Spleen (tissue), 11 donors: Measurements from ENCODE around the gene ZBTB7C. TPM values are rescaled to one million over a fixed set of nuclear protein-coding genes. Genes with fewer than 3 reads are reported as not detected.
A peak's percentile ranks its signal among the peaks of the same experiment; 100 is the strongest.

Experiments
- DNase-seq: peaks from one replicate; pipeline ENCODE4 v3.0.0-alpha.2; 2020
- H3K27ac ChIP-seq, 8 donors: fragments of 200-600 bp; sonication (generic) in 7 of 8; 1 replicate in 4 of 8; 2 replicates in 4 of 8; pipeline versions ENCODE4 v1.5.0 to v1.8.0; 2016 to 2021; ENCODE audit warnings: inconsistent platforms in 4 of 8, mild to moderate bottlenecking in 4 of 8, moderate library complexity in 1 of 8
- H3K27me3 ChIP-seq, 7 donors: fragments of 200-600 bp; sonication (generic) in 6 of 7; replicated peaks in 1 of 7; 1 replicate in 4 of 7; 2 replicates in 3 of 7; pipeline versions ENCODE4 v1.5.0 to v1.8.0; 2016 to 2021; ENCODE audit warnings: inconsistent platforms in 3 of 7, mild to moderate bottlenecking in 1 of 7
- H3K36me3 ChIP-seq, 6 donors: fragments of 200-600 bp; sonication (generic) in 5 of 6; 1 replicate in 4 of 6; 2 replicates in 2 of 6; pipeline versions ENCODE4 v1.5.0 to v1.8.0; 2016 to 2021; ENCODE audit warnings: inconsistent platforms in 2 of 6
- H3K4me1 ChIP-seq, 6 donors: fragments of 200-600 bp; sonication (generic) in 5 of 6; 1 replicate in 3 of 6; 2 replicates in 3 of 6; pipeline versions ENCODE4 v1.5.0 to v1.8.0; 2016 to 2021; ENCODE audit warnings: inconsistent platforms in 3 of 6
- H3K4me3 ChIP-seq, 8 donors: fragments of 200-600 bp; sonication (generic) in 7 of 8; 1 replicate in 4 of 8; 2 replicates in 4 of 8; pipeline versions ENCODE4 v1.5.0 to v1.8.0; 2016 to 2021; ENCODE audit warnings: inconsistent platforms in 4 of 8, mild to moderate bottlenecking in 4 of 8, moderate library complexity in 2 of 8
- H3K9me3 ChIP-seq, 8 donors: fragments of 200-600 bp; sonication (generic) in 7 of 8; 1 replicate in 4 of 8; 2 replicates in 4 of 8; pipeline versions ENCODE4 v1.5.0 to v1.8.0; 2016 to 2021; ENCODE audit warnings: inconsistent platforms in 4 of 8
- CTCF ChIP-seq, 11 experiments: fragments of 200-600 bp in 7 of 11; fragments of 450-650 bp in 4 of 11; sonication (generic) in 4 of 11; IDR thresholded peaks in 8 of 11; conservative IDR thresholded peaks in 3 of 11; 1 replicate in 7 of 11; 2 replicates in 4 of 11; pipeline versions ENCODE4 v1.4.0 to v1.8.0; 2016 to 2021; ENCODE audit warnings: antibody characterized with exemption in 11 of 11, inconsistent platforms in 4 of 11, mild to moderate bottlenecking in 1 of 11
- POLR2A ChIP-seq, 3 donors: fragments of 450-650 bp; IDR thresholded peaks; one replicate each; pipeline ENCODE4 v1.5.1; 2017; ENCODE audit warnings: antibody characterized with exemption in 3 of 3, mild to moderate bottlenecking in 1 of 3
- POLR2AphosphoS5 ChIP-seq, 3 donors: sonication (generic); formaldehyde crosslinking; IDR thresholded peaks; one replicate each; pipeline ENCODE4 v1.5.1; 2017; ENCODE audit warnings: antibody characterized with exemption in 3 of 3
- WGBS, 5 donors: extraction: QIAGEN DNeasy Blood & Tissue Kit in 3 of 5; methylation state at CpG; one replicate each; pipeline versions ENCODE4 v1.1.5 to v1.1.7; 2013 to 2018; 5-methylcytosine and 5-hydroxymethylcytosine counted together
- intact Hi-C: fragments of 100-400 bp; cut with DNase I; formaldehyde crosslinking; loops from one replicate; pipeline ENCODE4 v1.15.0; 2023; ENCODE audit warnings: low total_unique reads
- polyA plus RNA-seq, 3 donors: library from polyadenylated mRNA; stranded (reverse); fragments of 200-250 nt; gene quantifications; one replicate each; pipeline ENCODE4 v1.2.1, GENCODE V29; 2013
- total RNA-seq, 7 donors: library from RNA; depleted of rRNA in 3 of 7; stranded (reverse); fragments of >200 nt in 3 of 7; fragmentation: NEBNext Ultra II Directional in 4 of 7; extraction: Animal tissue kit (Norgen Biotek cat#: 25700) in 4 of 7; gene quantifications; one replicate each; pipeline versions ENCODE4 v1.1.0 to v1.2.1, GENCODE V29; 2016 to 2021
- donor health status: healthy with polysubstance abuse.
- donor health status: DM: no; HTN: no; CAD: no; lungs with moderate emphysema.
- donor health status: DM: no; HTN: no; CAD: no.
- donor health status: Bipolar disorder and iron deficiency.
- donor health status: healthy.
- donor health status: DM: no; HTN: no; CAD: no.
- donor health status: DM: yes; HTN: yes; CAD: no.

Gene ZBTB7C
- total and polyA plus RNA-seq, 10 donors, result 1.00 to 64.2 (median 18.8) TPM

- H3K4me1 ChIP-seq, result peaks cover 4 to 58% (median 13%) of the 10 kb centered on the region in 6 donors
- no peak for TF ChIP-seq POLR2A (IDR thresholded peaks at IDR 0.05)
- TF ChIP-seq CTCF (IDR thresholded peaks at IDR 0.05 in 8 of 11, conservative IDR thresholded peaks at IDR 0.05 in 3 of 11), result no peak
- no peak for TF ChIP-seq POLR2AphosphoS5 (IDR thresholded peaks at IDR 0.05)
- DNase-seq, result peak; percentile 77
- peak overlapping the region in 3 of 8 donors; percentile 42 to 54 (median 48) for H3K27ac ChIP-seq
- intact Hi-C loops, result no loop called here
- no peaks in the 10 kb centered on the region for H3K36me3 ChIP-seq
- 23 to 41% (median 31%) methylated on average over 4 to 6 of the region's 6 CpGs for WGBS, 5 donors
- H3K9me3 ChIP-seq, result no peaks in the 10 kb centered on the region
- no peak overlapping the region for H3K4me3 ChIP-seq
- no peaks in the 10 kb centered on the region for H3K27me3 ChIP-seq
These were observed 108.7 kb downstream of the ZBTB7C start for GRCh38 chr18:48300463-48300961.

- no peak for DNase-seq
- WGBS, 5 donors, result 84 to 95% (median 85%) methylated on average over 4 of the region's 4 CpGs
- TF ChIP-seq POLR2A (IDR thresholded peaks at IDR 0.05) (no peak), CTCF (IDR thresholded peaks at IDR 0.05 in 8 of 11, conservative IDR thresholded peaks at IDR 0.05 in 3 of 11) (no peak), POLR2AphosphoS5 (IDR thresholded peaks at IDR 0.05) (no peak)
- no peak overlapping the region for H3K4me3 ChIP-seq
- no peaks in the 10 kb centered on the region for H3K27me3 ChIP-seq
- intact Hi-C loops, result no loop called here
- no peak overlapping the region for H3K27ac ChIP-seq
- no peaks in the 10 kb centered on the region for H3K36me3 ChIP-seq
- peaks cover 4 to 54% (median 21%) of the 10 kb centered on the region in 6 donors for H3K4me1 ChIP-seq
- no peaks in the 10 kb centered on the region for H3K9me3 ChIP-seq
These were observed 112.0 kb downstream of the ZBTB7C start for GRCh38 chr18:48297139-48297538.

GRCh38 chr18:48296581-48296980 lies 112.6 kb downstream of the ZBTB7C start:
- no peak overlapping the region for H3K27ac ChIP-seq
- no peaks in the 10 kb centered on the region for H3K36me3 ChIP-seq
- H3K9me3 ChIP-seq, result no peaks in the 10 kb centered on the region
- intact Hi-C loops, result no loop called here
- H3K4me1 ChIP-seq, result peaks cover 4 to 50% (median 20%) of the 10 kb centered on the region in 6 donors
- WGBS, 5 donors, result 88 to 93% (median 92%) methylated on average over 13 of the region's 13 CpGs
- H3K27me3 ChIP-seq, result no peaks in the 10 kb centered on the region
- no peak overlapping the region for H3K4me3 ChIP-seq
- DNase-seq, result peak; percentile 70
- no peak for TF ChIP-seq CTCF (IDR thresholded peaks at IDR 0.05 in 8 of 11, conservative IDR thresholded peaks at IDR 0.05 in 3 of 11)
- TF ChIP-seq POLR2A (IDR thresholded peaks at IDR 0.05), result no peak
- TF ChIP-seq POLR2AphosphoS5 (IDR thresholded peaks at IDR 0.05), result no peak

- DNase-seq, result peak; percentile 62
- TF ChIP-seq POLR2A (IDR thresholded peaks at IDR 0.05) (no peak), POLR2AphosphoS5 (IDR thresholded peaks at IDR 0.05) (no peak), CTCF (IDR thresholded peaks at IDR 0.05 in 8 of 11, conservative IDR thresholded peaks at IDR 0.05 in 3 of 11) (no peak)
- Histone ChIP-seq H3K9me3 (no peaks in the 10 kb centered on the region), H3K36me3 (no peaks in the 10 kb centered on the region), H3K27ac (no peak overlapping the region), H3K27me3 (no peaks in the 10 kb centered on the region), H3K4me3 (no peak overlapping the region), H3K4me1 (peaks cover 4 to 42% (median 16%) of the 10 kb centered on the region in 6 donors)
- intact Hi-C loops, result no loop called here
- WGBS, 5 donors, result 79 to 89% (median 86%) methylated on average over 8 to 10 of the region's 10 CpGs
These were observed 113.4 kb downstream of the ZBTB7C start for GRCh38 chr18:48295586-48296311.
